ENCODE results near the gene ZNF862.

Gene ZNF862

DNA sequence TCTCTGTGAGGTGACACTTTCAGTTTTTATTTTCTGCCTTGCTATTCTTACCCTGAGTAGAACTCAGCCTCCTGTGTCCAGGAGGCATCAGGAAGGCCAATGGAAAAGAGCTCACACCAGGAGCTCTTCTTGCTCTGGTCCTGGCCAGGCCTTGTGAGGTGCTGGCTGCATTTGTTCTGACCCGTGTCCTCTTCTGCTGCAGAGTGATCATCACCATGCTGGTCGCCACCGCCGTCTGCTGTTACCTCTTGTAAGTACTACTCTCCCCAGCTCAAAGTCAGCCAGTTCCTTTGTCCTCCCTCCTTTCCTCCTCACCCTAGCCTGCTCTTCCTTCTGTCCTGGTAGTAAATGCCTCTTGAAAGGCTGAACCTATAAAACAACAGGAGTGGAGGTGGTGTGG, 37.2 kb downstream of the ZNF862 start:
- in situ Hi-C loops (cut with MboI; ENCODE audit: low sequenced_read_pairs, unreplicated experiment): no loop called here
- TF ChIP-seq, protein P1, sequence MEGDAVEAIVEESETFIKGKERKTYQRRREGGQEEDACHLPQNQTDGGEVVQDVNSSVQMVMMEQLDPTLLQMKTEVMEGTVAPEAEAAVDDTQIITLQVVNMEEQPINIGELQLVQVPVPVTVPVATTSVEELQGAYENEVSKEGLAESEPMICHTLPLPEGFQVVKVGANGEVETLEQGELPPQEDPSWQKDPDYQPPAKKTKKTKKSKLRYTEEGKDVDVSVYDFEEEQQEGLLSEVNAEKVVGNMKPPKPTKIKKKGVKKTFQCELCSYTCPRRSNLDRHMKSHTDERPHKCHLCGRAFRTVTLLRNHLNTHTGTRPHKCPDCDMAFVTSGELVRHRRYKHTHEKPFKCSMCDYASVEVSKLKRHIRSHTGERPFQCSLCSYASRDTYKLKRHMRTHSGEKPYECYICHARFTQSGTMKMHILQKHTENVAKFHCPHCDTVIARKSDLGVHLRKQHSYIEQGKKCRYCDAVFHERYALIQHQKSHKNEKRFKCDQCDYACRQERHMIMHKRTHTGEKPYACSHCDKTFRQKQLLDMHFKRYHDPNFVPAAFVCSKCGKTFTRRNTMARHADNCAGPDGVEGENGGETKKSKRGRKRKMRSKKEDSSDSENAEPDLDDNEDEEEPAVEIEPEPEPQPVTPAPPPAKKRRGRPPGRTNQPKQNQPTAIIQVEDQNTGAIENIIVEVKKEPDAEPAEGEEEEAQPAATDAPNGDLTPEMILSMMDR (IDR thresholded peaks at IDR 0.05; ENCODE audit: borderline replicate concordance, control extremely low read depth, extremely low read depth, insufficient read depth, missing control alignments): no peak
- no peak for DNase-seq (ENCODE audit: low spot score)

DNA sequence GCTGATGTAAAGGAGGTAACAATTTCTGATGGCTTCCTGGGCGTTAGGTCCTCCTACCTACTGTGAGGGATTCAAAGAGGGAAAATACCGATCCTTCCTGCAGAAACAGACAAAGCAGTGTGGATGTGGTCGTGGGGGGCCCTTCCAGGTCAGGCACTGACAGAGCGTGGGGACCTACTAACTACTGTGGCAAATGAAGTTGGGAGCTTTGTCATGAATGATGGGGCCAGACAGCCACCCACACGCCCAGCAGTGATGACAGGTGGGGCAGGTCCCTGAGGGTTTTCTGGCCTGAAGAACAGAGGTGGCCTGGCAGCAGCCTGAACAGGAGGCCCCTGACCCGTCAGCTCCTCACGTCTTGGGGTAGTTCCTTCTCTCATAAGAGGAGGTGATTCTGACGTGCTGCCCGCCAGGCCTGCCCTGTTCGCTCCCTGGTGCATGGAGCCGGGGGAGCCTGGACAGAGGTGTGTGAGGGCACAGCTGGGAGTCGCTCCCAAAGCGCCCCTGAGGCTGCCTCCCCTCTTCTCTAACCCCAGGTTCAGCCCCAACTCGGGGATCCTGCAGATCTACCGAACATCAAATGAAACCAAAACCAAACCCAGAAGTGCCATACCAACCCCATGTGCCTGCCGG, 39.8 kb downstream of the ZNF862 start:
- in situ Hi-C loops (cut with MboI; ENCODE audit: low sequenced_read_pairs, unreplicated experiment): no loop called here
- no peak for DNase-seq (ENCODE audit: low spot score)
- TF ChIP-seq, protein P1 (IDR thresholded peaks at IDR 0.05; ENCODE audit: borderline replicate concordance, control extremely low read depth, extremely low read depth, insufficient read depth, missing control alignments): no peak

DNA sequence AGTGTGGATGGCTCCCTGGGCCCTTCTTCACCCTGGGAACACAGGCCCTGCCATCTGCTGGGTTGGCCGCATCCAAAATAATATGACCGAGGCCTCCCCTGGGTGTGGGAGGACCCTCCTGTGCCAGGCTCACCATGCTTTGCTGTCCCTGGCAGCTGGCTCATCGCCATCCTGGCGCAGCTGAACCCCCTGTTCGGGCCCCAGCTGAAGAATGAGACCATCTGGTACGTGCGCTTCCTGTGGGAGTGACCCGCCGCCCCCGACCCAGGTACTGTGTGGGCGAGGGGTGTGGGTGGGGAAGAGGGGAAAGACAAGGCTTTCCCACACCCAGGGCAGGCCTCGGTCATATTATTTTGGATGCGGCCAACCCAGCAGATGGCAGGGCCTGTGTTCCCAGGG, 40.3 kb downstream of the ZNF862 start:
- TF ChIP-seq, protein P1 (IDR thresholded peaks at IDR 0.05; ENCODE audit: borderline replicate concordance, control extremely low read depth, extremely low read depth, insufficient read depth, missing control alignments): no peak
- in situ Hi-C loops (cut with MboI; ENCODE audit: low sequenced_read_pairs, unreplicated experiment): no loop called here
- no peak for DNase-seq (ENCODE audit: low spot score)

DNA sequence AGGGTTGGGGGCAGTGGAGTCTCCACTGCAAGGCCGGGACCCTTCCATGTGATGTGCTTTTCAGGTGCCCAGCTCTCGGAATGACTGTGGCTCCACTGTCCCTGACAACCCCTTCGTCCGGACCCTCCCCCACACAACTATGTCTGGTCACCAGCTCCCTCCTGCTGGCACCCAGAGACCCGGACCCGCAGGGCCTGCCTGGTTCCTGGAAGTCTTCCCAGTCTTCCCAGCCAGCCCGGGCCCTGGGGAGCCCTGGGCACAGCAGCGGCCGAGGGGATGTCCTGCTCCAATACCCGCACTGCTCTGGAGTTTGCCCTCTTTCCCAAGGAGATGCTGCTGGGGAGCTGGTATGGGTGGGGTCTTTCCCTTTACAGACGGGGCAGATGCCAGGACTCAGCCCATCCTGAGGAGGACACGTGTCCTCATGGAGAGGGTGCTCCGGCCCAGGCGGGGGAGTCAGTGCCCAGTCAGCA, 41.1 kb downstream of the ZNF862 start:
- TF ChIP-seq, protein P1 (IDR thresholded peaks at IDR 0.05; ENCODE audit: borderline replicate concordance, control extremely low read depth, extremely low read depth, insufficient read depth, missing control alignments): no peak
- in situ Hi-C loops (cut with MboI; ENCODE audit: low sequenced_read_pairs, unreplicated experiment): no loop called here
- DNase-seq (ENCODE audit: low spot score): no peak

DNA sequence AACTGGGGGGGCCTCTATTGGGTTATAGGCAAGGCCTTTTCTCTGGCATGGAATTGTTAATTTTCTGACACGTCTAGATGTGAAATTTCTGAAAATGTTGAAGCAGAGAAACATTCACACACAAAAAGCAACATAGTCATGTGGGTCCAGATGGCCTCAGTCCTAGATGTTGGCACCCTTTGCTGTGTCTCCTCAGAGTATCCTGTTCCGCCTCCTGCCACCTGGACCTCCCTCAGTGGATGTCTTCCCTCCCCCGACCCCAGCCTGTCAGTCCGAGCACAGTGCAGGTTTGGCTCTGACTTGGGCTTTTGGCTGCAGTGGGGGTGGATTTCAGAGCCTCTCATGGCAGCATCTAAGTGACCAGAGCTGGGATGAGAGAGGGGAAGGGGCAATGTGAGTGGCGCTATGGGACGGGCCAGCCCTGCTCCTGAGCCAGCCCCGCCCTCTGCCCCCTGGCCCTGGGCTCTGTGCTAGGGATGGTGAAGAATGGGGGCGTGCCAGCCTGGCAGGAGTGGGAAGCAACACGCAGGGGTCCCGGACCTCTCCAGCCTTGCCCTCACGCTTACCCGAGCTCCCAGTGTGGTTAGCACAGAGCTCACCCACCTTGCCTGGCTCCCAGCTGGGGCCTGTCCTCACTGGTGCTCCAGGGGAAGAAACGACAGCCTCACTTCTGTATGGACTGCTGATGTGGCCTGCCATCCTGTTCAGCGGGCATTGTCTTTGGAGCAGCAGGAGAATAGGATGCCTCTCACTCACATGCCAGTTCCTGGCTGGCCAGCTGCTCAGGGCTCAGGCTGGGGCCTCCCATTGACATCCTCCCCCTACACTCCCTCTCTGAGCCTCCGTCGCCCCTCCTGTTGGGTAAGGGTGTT, 41.8 kb downstream of the ZNF862 start:
- TF ChIP-seq, protein P1 (IDR thresholded peaks at IDR 0.05; ENCODE audit: borderline replicate concordance, control extremely low read depth, extremely low read depth, insufficient read depth, missing control alignments): no peak
- in situ Hi-C loops (cut with MboI; ENCODE audit: low sequenced_read_pairs, unreplicated experiment): no loop called here
- no peak for DNase-seq (ENCODE audit: low spot score)

DNA sequence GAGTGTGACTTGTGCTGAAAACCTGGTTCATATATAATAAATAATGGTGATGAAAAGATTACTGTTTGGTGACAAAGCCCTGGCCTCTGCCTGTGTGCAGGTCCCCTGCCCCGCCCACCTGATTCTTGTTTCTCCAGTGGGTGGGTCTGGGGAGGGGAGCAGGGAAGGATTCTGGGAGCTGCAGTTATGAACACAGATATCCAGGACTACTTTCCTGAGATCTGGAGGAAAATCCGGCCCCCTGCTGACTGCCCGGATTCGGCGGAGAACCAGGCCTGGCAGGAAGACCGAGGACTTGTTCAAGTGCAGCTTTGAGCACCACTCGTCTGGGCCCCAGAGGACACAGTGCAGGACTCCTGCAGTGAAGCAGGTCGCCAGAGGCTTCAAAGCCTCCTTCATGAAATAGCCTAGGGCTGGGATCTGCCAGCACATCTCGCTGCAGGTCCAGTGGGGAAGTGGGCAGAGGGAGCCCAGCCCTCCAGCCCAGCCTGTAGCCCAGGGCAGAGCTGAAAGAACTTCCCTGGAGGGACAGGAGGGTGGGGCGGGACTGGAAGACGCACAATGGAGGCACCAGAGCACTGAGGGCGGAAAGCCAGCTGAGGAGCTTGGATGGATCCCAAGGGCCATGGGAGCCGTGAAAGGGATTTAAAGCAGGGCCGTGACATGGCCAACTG, 42.6 kb downstream of the ZNF862 start:
- DNase-seq (ENCODE audit: low spot score): no peak
- in situ Hi-C loops (cut with MboI; ENCODE audit: low sequenced_read_pairs, unreplicated experiment): no loop called here
- TF ChIP-seq, protein P1 (IDR thresholded peaks at IDR 0.05; ENCODE audit: borderline replicate concordance, control extremely low read depth, extremely low read depth, insufficient read depth, missing control alignments): no peak

Measured in GM13976 (cell line).